Mucosa of stomach (tissue), 1 donor: ENCODE data around the gene IZUMO4.
"Not testable (repeated sequence)": the region's sequence is repeated elsewhere in the genome, so short reads cannot be mapped to it uniquely, and the experiment has no call there.

Source experiments
- H3K27me3 ChIP-seq: one replicate; pipeline ENCODE4 v1.7.0; 2013; ENCODE audit warnings: mild to moderate bottlenecking, low read length; ENCODE audit not compliant: control insufficient read depth, insufficient read depth
- H3K36me3 ChIP-seq: one replicate; pipeline ENCODE4 v1.7.0; 2013; ENCODE audit warnings: low read length; ENCODE audit not compliant: control insufficient read depth, insufficient read depth
- H3K4me1 ChIP-seq: one replicate; pipeline ENCODE4 v1.7.0; 2013; ENCODE audit warnings: mild to moderate bottlenecking, low read length; ENCODE audit not compliant: control insufficient read depth, insufficient read depth
- H3K4me3 ChIP-seq: one replicate; pipeline ENCODE4 v1.7.0; 2013; ENCODE audit warnings: low read length
- H3K9ac ChIP-seq: one replicate; pipeline ENCODE4 v1.7.0; 2013; ENCODE audit warnings: mild to moderate bottlenecking, low read length, moderate library complexity
- H3K9me3 ChIP-seq: one replicate; pipeline ENCODE4 v1.7.0; 2013; ENCODE audit warnings: mild to moderate bottlenecking, low read length, moderate library complexity; ENCODE audit not compliant: control insufficient read depth
- donor health status: Pancreatic carcinoma.

Gene IZUMO4

GRCh38 chr19:2117215-2117960 lies 20.7 kb downstream of the IZUMO4 start:
- Histone ChIP-seq H3K36me3 (peaks cover 51% of the 10 kb centered on the region), H3K9ac (no peak overlapping the region), H3K27me3 (no peaks in the 10 kb centered on the region), H3K4me1 (no peaks in the 10 kb centered on the region), H3K4me3 (no peak overlapping the region), H3K9me3 (no peaks in the 10 kb centered on the region)

GRCh38 chr19:2118438-2118837 lies 21.7 kb downstream of the IZUMO4 start:
- peaks cover 51% of the 10 kb centered on the region for H3K36me3 ChIP-seq

GRCh38 chr19:2119921-2120785 lies 23.4 kb downstream of the IZUMO4 start:
- Histone ChIP-seq H3K4me3 (no peak overlapping the region), H3K9ac (no peak overlapping the region), H3K4me1 (no peaks in the 10 kb centered on the region), H3K9me3 (no peaks in the 10 kb centered on the region), H3K36me3 (peaks cover 45% of the 10 kb centered on the region), H3K27me3 (no peaks in the 10 kb centered on the region)

More at GRCh38 chr19:2118438-2118837, 21.7 kb downstream of the IZUMO4 start:
- H3K27me3 ChIP-seq: no peaks in the 10 kb centered on the region
- H3K4me1 ChIP-seq: no peaks in the 10 kb centered on the region
- no peak overlapping the region for H3K9ac ChIP-seq
- H3K9me3 ChIP-seq: no peaks in the 10 kb centered on the region
- no peak overlapping the region for H3K4me3 ChIP-seq

- H3K4me1 ChIP-seq: no peaks in the 10 kb centered on the region
- H3K36me3 ChIP-seq: peaks cover 38% of the 10 kb centered on the region
- H3K9me3 ChIP-seq: no peaks in the 10 kb centered on the region
- H3K27me3 ChIP-seq: no peaks in the 10 kb centered on the region
- no peak overlapping the region for H3K9ac ChIP-seq
- no peak overlapping the region for H3K4me3 ChIP-seq
These were observed 24.1 kb downstream of the IZUMO4 start for GRCh38 chr19:2120821-2121220.

GRCh38 chr19:2121416-2122051 lies 24.8 kb downstream of the IZUMO4 start:
- H3K4me3 ChIP-seq: no peak overlapping the region
- peaks cover 36% of the 10 kb centered on the region for H3K36me3 ChIP-seq
- H3K9me3 ChIP-seq: no peaks in the 10 kb centered on the region
- no peaks in the 10 kb centered on the region for H3K27me3 ChIP-seq
- no peaks in the 10 kb centered on the region for H3K4me1 ChIP-seq
- H3K9ac ChIP-seq: no peak overlapping the region

GRCh38 chr19:2122251-2122650 lies 25.5 kb downstream of the IZUMO4 start:
- Histone ChIP-seq H3K4me1 (no peaks in the 10 kb centered on the region), H3K36me3 (peaks cover 30% of the 10 kb centered on the region), H3K4me3 (no peak overlapping the region)

GRCh38 chr19:2122982-2123381 lies 26.3 kb downstream of the IZUMO4 start:
- Histone ChIP-seq H3K27me3 (no peaks in the 10 kb centered on the region), H3K36me3 (peaks cover 25% of the 10 kb centered on the region), H3K4me1 (no peaks in the 10 kb centered on the region), H3K4me3 (no peak overlapping the region), H3K9ac (no peak overlapping the region), H3K9me3 (no peaks in the 10 kb centered on the region)

More at GRCh38 chr19:2122251-2122650, 25.5 kb downstream of the IZUMO4 start:
- Histone ChIP-seq H3K27me3 (no peaks in the 10 kb centered on the region), H3K9me3 (no peaks in the 10 kb centered on the region), H3K9ac (no peak overlapping the region)

- no peak overlapping the region for H3K4me3 ChIP-seq
- H3K4me1 ChIP-seq: no peaks in the 10 kb centered on the region
- peaks cover 18% of the 10 kb centered on the region for H3K36me3 ChIP-seq
- H3K9ac ChIP-seq: no peak overlapping the region
- no peaks in the 10 kb centered on the region for H3K27me3 ChIP-seq
- no peaks in the 10 kb centered on the region for H3K9me3 ChIP-seq
These were observed 27.1 kb downstream of the IZUMO4 start for GRCh38 chr19:2123682-2124387.

- H3K4me1 ChIP-seq: no peaks in the 10 kb centered on the region
- H3K9ac ChIP-seq: no peak overlapping the region
- no peak overlapping the region for H3K4me3 ChIP-seq
- no peaks in the 10 kb centered on the region for H3K9me3 ChIP-seq
- H3K36me3 ChIP-seq: peaks cover 12% of the 10 kb centered on the region
- no peaks in the 10 kb centered on the region for H3K27me3 ChIP-seq
These were observed 30.3 kb downstream of the IZUMO4 start for GRCh38 chr19:2126879-2127518.

- Histone ChIP-seq H3K27me3 (no peaks in the 10 kb centered on the region), H3K9ac (no peak overlapping the region), H3K4me3 (no peak overlapping the region), H3K9me3 (no peaks in the 10 kb centered on the region), H3K36me3 (peaks cover 15% of the 10 kb centered on the region), H3K4me1 (no peaks in the 10 kb centered on the region)
These were observed 31.0 kb downstream of the IZUMO4 start for GRCh38 chr19:2127758-2128157.

GRCh38 chr19:2128252-2128651 lies 31.5 kb downstream of the IZUMO4 start:
- not testable (repeated sequence) for H3K9ac ChIP-seq, H3K27me3 ChIP-seq, H3K9me3 ChIP-seq, H3K4me1 ChIP-seq, H3K4me3 ChIP-seq
- H3K36me3 ChIP-seq: peaks cover 16% of the 10 kb centered on the region
